Keratinocyte (primary cell): Measurements from ENCODE around the gene RALGAPA2. TPM values are rescaled to one million over a fixed set of nuclear protein-coding genes. Genes with fewer than 3 reads are reported as not detected.

Experiments
- DNase-seq: peaks from one replicate; pipeline ENCODE4 v3.0.0-alpha.2; 2011; ENCODE audit warnings: low read depth, missing footprints, low spot score
- FAIRE-seq: peaks from 2 replicates; lab custom pipeline; 2011; peaks lifted over from hg19 to GRCh38; lab: Jason Lieb, UNC
- H2AFZ ChIP-seq: 2 replicates; pipeline ENCODE4 v1.6.0; 2012; ENCODE audit warnings: low read length, control low read depth, inconsistent platforms; ENCODE audit not compliant: control insufficient read depth
- H3K27ac ChIP-seq: 2 replicates; pipeline ENCODE4 v1.5.1; 2011; ENCODE audit warnings: low read length; ENCODE audit not compliant: control insufficient read depth, insufficient read depth
- H3K27me3 ChIP-seq: 3 replicates; pipeline ENCODE4 v1.6.0; 2011; ENCODE audit warnings: low read length; ENCODE audit not compliant: control insufficient read depth, insufficient read depth; ENCODE audit errors: extremely low read depth
- H3K36me3 ChIP-seq, 2 experiments: 2 replicates in 1 of 2; 3 replicates in 1 of 2; pipeline ENCODE4 v1.5.1; 2011; ENCODE audit warnings: low read length in 2 of 2, mild to moderate bottlenecking in 1 of 2; ENCODE audit not compliant: control insufficient read depth in 2 of 2, insufficient read depth in 2 of 2; ENCODE audit errors: extremely low read depth in 1 of 2
- H3K4me1 ChIP-seq: 3 replicates; pipeline ENCODE4 v1.5.1; 2011; ENCODE audit warnings: low read length; ENCODE audit not compliant: control insufficient read depth, insufficient read depth; ENCODE audit errors: extremely low read depth
- H3K4me2 ChIP-seq: 3 replicates; pipeline ENCODE4 v1.6.0; 2011; ENCODE audit warnings: low read depth, low read length; ENCODE audit not compliant: control insufficient read depth, insufficient read depth; ENCODE audit errors: extremely low read depth
- H3K4me3 ChIP-seq, 3 experiments: fragments of 200-600 bp in 1 of 3; sonication (generic) in 1 of 3; 2 replicates in 2 of 3; 3 replicates in 1 of 3; pipeline ENCODE4 v1.5.1; 2011 to 2016; ENCODE audit warnings: low read length in 3 of 3, mild to moderate bottlenecking in 3 of 3, control low read depth in 2 of 3, inconsistent platforms in 1 of 3, low read depth in 1 of 3, mixed read lengths in 1 of 3, mixed run types in 1 of 3, moderate library complexity in 1 of 3; ENCODE audit not compliant: control insufficient read depth in 2 of 3, insufficient read depth in 2 of 3; ENCODE audit errors: extremely low read depth in 1 of 3
- H3K79me2 ChIP-seq: 2 replicates; pipeline ENCODE4 v1.6.0; 2012; ENCODE audit warnings: low read length; ENCODE audit not compliant: control insufficient read depth, insufficient read depth
- H3K9ac ChIP-seq: 3 replicates; pipeline ENCODE4 v1.6.0; 2011; ENCODE audit warnings: low read length; ENCODE audit not compliant: control insufficient read depth, insufficient read depth; ENCODE audit errors: extremely low read depth
- H3K9me1 ChIP-seq: 3 replicates; pipeline ENCODE4 v1.6.0; 2011; ENCODE audit warnings: low read length; ENCODE audit not compliant: control insufficient read depth, insufficient read depth; ENCODE audit errors: extremely low read depth
- H3K9me3 ChIP-seq: 2 replicates; pipeline ENCODE4 v1.5.1; 2012; ENCODE audit warnings: low read depth, low read length; ENCODE audit not compliant: control insufficient read depth
- H4K20me1 ChIP-seq: 3 replicates; pipeline ENCODE4 v1.6.0; 2011; ENCODE audit warnings: low read length; ENCODE audit not compliant: control insufficient read depth, insufficient read depth; ENCODE audit errors: extremely low read depth
- EZH2 ChIP-seq: IDR thresholded peaks from one replicate; pipeline ENCODE4 v1.6.1; 2012; ENCODE audit warnings: inconsistent platforms, mild to moderate bottlenecking, low read length, moderate library complexity
- dilution Hi-C: fragments of 300-500 bp; cut with MboI; formaldehyde crosslinking; loops from one replicate; pipeline ENCODE4 v1.7.0; 2020; ENCODE audit warnings: low sequenced_read_pairs; ENCODE audit not compliant: extremely low pct_ligation_motif_present
- polyA plus RNA-seq, 5 experiments: library from polyadenylated mRNA; depleted of rRNA in 3 of 5; stranded (reverse) in 3 of 5; stranded (forward) in 1 of 5; unstranded in 1 of 5; fragments of >200 nt; gene quantifications; 1 replicate in 1 of 5; 2 replicates in 3 of 5; 3 replicates in 1 of 5; pipeline versions ENCODE4 v1.2.1 to v1.2.3, GENCODE V29; 2011 to 2012; ENCODE audit warnings: missing spikeins in 2 of 5, low read depth in 1 of 5, low replicate concordance in 1 of 5
- TF ChIP-seq, protein P1 (sequence below), 3 experiments: IDR thresholded peaks in 1 of 3; conservative IDR thresholded peaks in 1 of 3; optimal IDR thresholded peaks in 1 of 3; 2 replicates in 2 of 3; 3 replicates in 1 of 3; pipeline versions ENCODE3 to v1.5.1; 2011; ENCODE audit warnings: low read length in 3 of 3, mild to moderate bottlenecking in 3 of 3, moderate library complexity in 2 of 3, control low read depth in 1 of 3, inconsistent platforms in 1 of 3; ENCODE audit not compliant: insufficient read depth in 2 of 3; ENCODE audit errors: extremely low read depth in 1 of 3

The RALGAPA2 gene
- polyA plus RNA-seq, 1 donor (not counting 4 experiments of a cell fraction or from before 2014, with no cell fraction given), result 3.2 TPM

DNA sequence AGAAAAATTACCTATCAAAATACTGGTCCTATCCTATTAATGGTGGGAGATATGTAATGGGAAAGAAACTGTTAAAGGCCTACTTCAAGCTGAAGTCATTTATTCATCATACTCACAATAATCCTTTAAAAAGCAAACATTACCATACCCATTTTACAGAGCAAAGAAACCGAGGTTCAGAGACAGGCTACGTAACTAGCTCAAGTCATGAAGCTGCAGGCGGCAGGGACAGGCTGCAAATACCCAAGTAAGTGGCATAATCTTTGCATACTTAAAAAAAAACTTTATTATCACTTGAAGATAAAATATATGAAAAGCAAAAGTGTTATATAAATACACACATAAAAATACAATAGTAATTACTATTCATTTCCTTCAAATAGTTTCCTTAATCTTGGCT is 2.6 kb downstream of the RALGAPA2 start:
- Histone ChIP-seq H3K79me2 (peaks cover 9% of the 10 kb centered on the region), H3K27me3 (no peaks in the 10 kb centered on the region), H3K36me3 (no peaks in the 10 kb centered on the region), H3K4me3 (no peak overlapping the region), H3K4me1 (peaks cover 17% of the 10 kb centered on the region), H4K20me1 (no peaks in the 10 kb centered on the region), H3K9me1 (no peaks in the 10 kb centered on the region), H2AFZ (no peak overlapping the region), H3K9ac (no peak overlapping the region), H3K27ac (no peak overlapping the region), H3K4me2 (no peak overlapping the region), H3K9me3 (no peaks in the 10 kb centered on the region)
- dilution Hi-C loops, result no loop called here
- FAIRE-seq, result no peak
- TF ChIP-seq EZH2, result no peak
- TF ChIP-seq, protein P1, sequence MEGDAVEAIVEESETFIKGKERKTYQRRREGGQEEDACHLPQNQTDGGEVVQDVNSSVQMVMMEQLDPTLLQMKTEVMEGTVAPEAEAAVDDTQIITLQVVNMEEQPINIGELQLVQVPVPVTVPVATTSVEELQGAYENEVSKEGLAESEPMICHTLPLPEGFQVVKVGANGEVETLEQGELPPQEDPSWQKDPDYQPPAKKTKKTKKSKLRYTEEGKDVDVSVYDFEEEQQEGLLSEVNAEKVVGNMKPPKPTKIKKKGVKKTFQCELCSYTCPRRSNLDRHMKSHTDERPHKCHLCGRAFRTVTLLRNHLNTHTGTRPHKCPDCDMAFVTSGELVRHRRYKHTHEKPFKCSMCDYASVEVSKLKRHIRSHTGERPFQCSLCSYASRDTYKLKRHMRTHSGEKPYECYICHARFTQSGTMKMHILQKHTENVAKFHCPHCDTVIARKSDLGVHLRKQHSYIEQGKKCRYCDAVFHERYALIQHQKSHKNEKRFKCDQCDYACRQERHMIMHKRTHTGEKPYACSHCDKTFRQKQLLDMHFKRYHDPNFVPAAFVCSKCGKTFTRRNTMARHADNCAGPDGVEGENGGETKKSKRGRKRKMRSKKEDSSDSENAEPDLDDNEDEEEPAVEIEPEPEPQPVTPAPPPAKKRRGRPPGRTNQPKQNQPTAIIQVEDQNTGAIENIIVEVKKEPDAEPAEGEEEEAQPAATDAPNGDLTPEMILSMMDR (optimal IDR thresholded peaks at IDR 0.05 in 1 of 3, IDR thresholded peaks at IDR 0.05 in 1 of 3, conservative IDR thresholded peaks at IDR 0.05 in 1 of 3; ENCODE audit: extremely low read depth in 1 of 3, insufficient read depth in 2 of 3, low read length in 3 of 3), result no peak
- no peak for DNase-seq

DNA sequence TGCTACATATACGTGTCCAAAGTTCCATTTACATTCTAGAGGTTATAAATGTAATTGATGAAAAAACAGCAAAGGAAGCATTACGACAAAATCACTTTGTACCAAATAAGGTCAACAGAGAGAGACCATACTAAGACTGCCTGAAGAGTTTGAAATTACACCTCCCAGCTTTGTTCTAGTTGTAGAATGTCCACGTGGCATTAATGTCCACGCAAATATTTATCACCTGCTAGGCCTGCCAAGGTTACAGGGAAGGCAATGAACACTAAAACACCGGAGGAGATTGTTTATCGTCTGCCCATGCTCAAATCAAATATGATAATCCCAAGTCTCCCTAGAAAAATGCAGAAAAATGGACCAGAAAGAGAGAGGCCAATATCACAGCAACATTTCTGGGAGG is 6.2 kb downstream of the RALGAPA2 start:
- peaks cover 10% of the 10 kb centered on the region for H3K4me1 ChIP-seq
- DNase-seq (no peak), FAIRE-seq (no peak)
- H3K9me1 ChIP-seq, result no peaks in the 10 kb centered on the region
- no peak overlapping the region for H3K4me2 ChIP-seq
- H3K36me3 ChIP-seq, result no peaks in the 10 kb centered on the region
- TF ChIP-seq, protein P1 (optimal IDR thresholded peaks at IDR 0.05 in 1 of 3, IDR thresholded peaks at IDR 0.05 in 1 of 3, conservative IDR thresholded peaks at IDR 0.05 in 1 of 3; ENCODE audit: extremely low read depth in 1 of 3, insufficient read depth in 2 of 3, low read length in 3 of 3), result no peak
- no peak for TF ChIP-seq EZH2
- no peaks in the 10 kb centered on the region for H4K20me1 ChIP-seq
- H3K79me2 ChIP-seq, result peaks cover 4% of the 10 kb centered on the region
- no peak overlapping the region for H3K9ac ChIP-seq
- dilution Hi-C loops, result no loop called here
- no peak overlapping the region for H2AFZ ChIP-seq
- no peak overlapping the region for H3K27ac ChIP-seq
- H3K9me3 ChIP-seq, result no peaks in the 10 kb centered on the region
- no peaks in the 10 kb centered on the region for H3K27me3 ChIP-seq
- no peak overlapping the region for H3K4me3 ChIP-seq
